Coronary artery (tissue), 2 donors: Measurements from ENCODE around the gene TARS1.

Experiments
- DNase-seq: peaks from one replicate; pipeline ENCODE4 v3.0.0-alpha.2; 2017; ENCODE audit warnings: low spot score
- H3K27ac ChIP-seq, 2 donors: fragments of 200-600 bp; sonication (generic); one replicate each; pipeline ENCODE4 v1.5.1; 2016 to 2019
- H3K4me3 ChIP-seq: fragments of 200-600 bp; sonication (generic); 2 replicates; pipeline ENCODE4 v1.5.1; 2016; ENCODE audit warnings: mild to moderate bottlenecking, moderate library complexity
- CTCF ChIP-seq: fragments of 200-600 bp; sonication (generic); IDR thresholded peaks from one replicate; pipeline ENCODE4 v1.5.1; 2019; ENCODE audit warnings: antibody characterized with exemption

TARS1 gene

GRCh38 chr5:33409435-33410170 lies 31.2 kb upstream of the TARS1 start:
- H3K4me3 ChIP-seq, result no peak overlapping the region
- peak overlapping the region in 1 of 2 donors; percentile 47 for H3K27ac ChIP-seq
- no peak for DNase-seq
- no peak for TF ChIP-seq CTCF

- no peak overlapping the region for H3K27ac ChIP-seq
- DNase-seq, result no peak
- H3K4me3 ChIP-seq, result no peak overlapping the region
- no peak for TF ChIP-seq CTCF
Measured at GRCh38 chr5:33410221-33410620, 30.5 kb upstream of the TARS1 start.

- DNase-seq, result no peak
- TF ChIP-seq CTCF, result no peak
- no peak overlapping the region for H3K27ac ChIP-seq
- no peak overlapping the region for H3K4me3 ChIP-seq
Measured at GRCh38 chr5:33411498-33411897, 29.3 kb upstream of the TARS1 start.

GRCh38 chr5:33415811-33416354 lies 24.9 kb upstream of the TARS1 start:
- no peak for DNase-seq
- Histone ChIP-seq H3K4me3 (no peak overlapping the region), H3K27ac (no peak overlapping the region)
- TF ChIP-seq CTCF, result no peak

- no peak for DNase-seq
- no peak overlapping the region for H3K27ac ChIP-seq
- TF ChIP-seq CTCF, result no peak
- no peak overlapping the region for H3K4me3 ChIP-seq
Measured at GRCh38 chr5:33417632-33418031, 23.1 kb upstream of the TARS1 start.

- no peak for DNase-seq
- H3K27ac ChIP-seq, result no peak overlapping the region
Measured at GRCh38 chr5:33420946-33421345, 19.8 kb upstream of the TARS1 start.

More at GRCh38 chr5:33420946-33421345, 19.8 kb upstream of the TARS1 start:
- no peak for TF ChIP-seq CTCF
- H3K4me3 ChIP-seq, result no peak overlapping the region
